ENCODE data around the gene OGFR. TPM values are rescaled to one million over a fixed set of nuclear protein-coding genes. Genes with fewer than 3 reads are reported as not detected.

Gene OGFR
- polyA plus RNA-seq, 3 donors = 47.8 to 114 (median 79.3) TPM

- Mint-ChIP-seq H3K27ac (no peak overlapping the region), H3K36me3 (peaks cover 54 to 64% of the 10 kb centered on the region in 2 donors), H3K9me3 (peaks cover 0 to 5% (median 0%) of the 10 kb centered on the region in 7 donors), H3K4me3 (no peak overlapping the region), H3K4me1 (peaks cover 3% of the 10 kb centered on the region), H3K27me3 (ENCODE audit: low read depth in 3 of 3) (peaks cover 0 to 3% (median 0%) of the 10 kb centered on the region in 3 donors)
- Histone ChIP-seq H3K79me2 (ENCODE audit: insufficient read depth, low read length) (no peaks in the 10 kb centered on the region), H3K9me3 (replicated peaks in 1 of 2; ENCODE audit: control insufficient read depth in 1 of 2, insufficient read depth in 1 of 2, low read length in 2 of 2) (no peaks in the 10 kb centered on the region), H3K4me2 (replicated peaks; ENCODE audit: extremely low read depth, low read length, poor library complexity, severe bottlenecking) (no peak overlapping the region), H4K20me1 (ENCODE audit: insufficient read depth, low read length) (no peaks in the 10 kb centered on the region), H3K4me3 (replicated peaks in 1 of 3; ENCODE audit: low read depth in 2 of 3, low read length in 3 of 3) (no peak overlapping the region), H3K27me3 (ENCODE audit: control insufficient read depth in 2 of 2, insufficient read depth in 2 of 2, low read length in 2 of 2) (no peaks in the 10 kb centered on the region), H3K4me1 (ENCODE audit: control insufficient read depth in 1 of 2, insufficient read depth in 2 of 2, low read length in 2 of 2) (no peaks in the 10 kb centered on the region), H3K27ac (ENCODE audit: low read depth in 1 of 2, low read length in 2 of 2) (no peak overlapping the region), H3K9ac (ENCODE audit: insufficient read depth, low read length, poor library complexity, severe bottlenecking) (no peak overlapping the region), H3K36me3 (replicated peaks in 1 of 2; ENCODE audit: control insufficient read depth in 1 of 2, insufficient read depth in 2 of 2, low read length in 2 of 2) (peaks cover 29 to 52% of the 10 kb centered on the region in 2 donors), H2AFZ (ENCODE audit: insufficient read depth, low read depth, low read length, poor library complexity, severe bottlenecking) (no peak overlapping the region)
- intact Hi-C loops (cut with micrococcal nuclease) = no loop called here
- no peak for DNase-seq
- TF ChIP-seq, protein P1, sequence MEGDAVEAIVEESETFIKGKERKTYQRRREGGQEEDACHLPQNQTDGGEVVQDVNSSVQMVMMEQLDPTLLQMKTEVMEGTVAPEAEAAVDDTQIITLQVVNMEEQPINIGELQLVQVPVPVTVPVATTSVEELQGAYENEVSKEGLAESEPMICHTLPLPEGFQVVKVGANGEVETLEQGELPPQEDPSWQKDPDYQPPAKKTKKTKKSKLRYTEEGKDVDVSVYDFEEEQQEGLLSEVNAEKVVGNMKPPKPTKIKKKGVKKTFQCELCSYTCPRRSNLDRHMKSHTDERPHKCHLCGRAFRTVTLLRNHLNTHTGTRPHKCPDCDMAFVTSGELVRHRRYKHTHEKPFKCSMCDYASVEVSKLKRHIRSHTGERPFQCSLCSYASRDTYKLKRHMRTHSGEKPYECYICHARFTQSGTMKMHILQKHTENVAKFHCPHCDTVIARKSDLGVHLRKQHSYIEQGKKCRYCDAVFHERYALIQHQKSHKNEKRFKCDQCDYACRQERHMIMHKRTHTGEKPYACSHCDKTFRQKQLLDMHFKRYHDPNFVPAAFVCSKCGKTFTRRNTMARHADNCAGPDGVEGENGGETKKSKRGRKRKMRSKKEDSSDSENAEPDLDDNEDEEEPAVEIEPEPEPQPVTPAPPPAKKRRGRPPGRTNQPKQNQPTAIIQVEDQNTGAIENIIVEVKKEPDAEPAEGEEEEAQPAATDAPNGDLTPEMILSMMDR (IDR thresholded peaks at IDR 0.05) = no peak
These were observed 44.8 kb downstream of the OGFR start for GRCh38 chr20:62849431-62849830.

DNA sequence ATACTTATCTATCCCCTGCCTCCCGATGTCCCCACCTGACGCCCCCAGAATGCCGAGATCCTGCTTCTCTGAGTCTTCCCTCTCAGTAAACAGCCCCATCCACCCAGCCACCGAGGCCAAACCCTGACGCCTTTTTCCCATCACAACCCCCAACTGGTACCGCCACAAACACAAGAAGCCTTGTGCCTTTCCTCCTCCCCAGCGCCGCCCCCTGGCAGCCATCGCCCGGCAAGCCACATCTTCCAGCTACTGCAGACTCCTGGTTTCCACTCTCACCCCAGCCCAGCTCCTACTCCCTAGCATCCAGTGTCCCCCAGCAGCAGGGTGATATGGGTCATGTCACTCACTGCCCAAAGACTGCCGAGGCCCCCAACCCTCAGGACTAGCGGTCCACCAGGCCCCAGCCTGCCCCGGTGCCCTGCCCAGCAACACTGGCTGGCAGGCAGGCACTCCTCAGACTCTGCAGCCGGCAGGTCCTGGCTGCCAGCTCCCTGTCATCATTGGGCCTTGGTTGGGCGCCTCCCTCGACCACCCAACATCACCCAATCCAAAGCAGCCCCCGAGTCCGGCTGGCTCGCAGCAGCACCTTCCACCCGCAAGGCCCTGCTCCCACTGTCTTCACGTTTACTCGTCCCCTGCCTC is 45.8 kb downstream of the OGFR start:
- no peaks in the 10 kb centered on the region for H3K27me3 ChIP-seq (ENCODE audit: control insufficient read depth in 2 of 2, insufficient read depth in 2 of 2, low read length in 2 of 2)
- H4K20me1 ChIP-seq (ENCODE audit: insufficient read depth, low read length) = no peaks in the 10 kb centered on the region
- no peak overlapping the region for H3K9ac ChIP-seq (ENCODE audit: insufficient read depth, low read length, poor library complexity, severe bottlenecking)
- 98% methylated on average over 22 of the region's 22 CpGs for WGBS (ENCODE audit: insufficient coverage)
- Mint-ChIP-seq H3K4me1 (peaks cover 3% of the 10 kb centered on the region), H3K4me3 (peak overlapping the region in 1 of 2 donors; percentile 14), H3K27me3 (ENCODE audit: low read depth in 3 of 3) (peaks cover 0 to 2% (median 0%) of the 10 kb centered on the region in 3 donors), H3K27ac (no peak overlapping the region), H3K9me3 (no peaks in the 10 kb centered on the region), H3K36me3 (peaks cover 57 to 67% of the 10 kb centered on the region in 2 donors)
- TF ChIP-seq, protein P1 (IDR thresholded peaks at IDR 0.05) = no peak
- no peak overlapping the region for H2AFZ ChIP-seq (ENCODE audit: insufficient read depth, low read depth, low read length, poor library complexity, severe bottlenecking)
- no peaks in the 10 kb centered on the region for H3K79me2 ChIP-seq (ENCODE audit: insufficient read depth, low read length)
- DNase-seq = no peak
- no peaks in the 10 kb centered on the region for H3K4me1 ChIP-seq (ENCODE audit: control insufficient read depth in 1 of 2, insufficient read depth in 2 of 2, low read length in 2 of 2)
- H3K36me3 ChIP-seq (replicated peaks in 1 of 2; ENCODE audit: control insufficient read depth in 1 of 2, insufficient read depth in 2 of 2, low read length in 2 of 2) = peaks cover 30 to 60% of the 10 kb centered on the region in 2 donors
- intact Hi-C loops (cut with micrococcal nuclease) = loop anchor here in 1 of 2 donors (10.0 kb wide), 1 partner anchor 546 kb away; the partner anchor contains the start of gene ADRM1
- H3K4me3 ChIP-seq (replicated peaks in 1 of 3; ENCODE audit: low read depth in 2 of 3, low read length in 3 of 3) = no peak overlapping the region
- no peak overlapping the region for H3K27ac ChIP-seq (ENCODE audit: low read depth in 1 of 2, low read length in 2 of 2)
- H3K9me3 ChIP-seq (replicated peaks in 1 of 2; ENCODE audit: control insufficient read depth in 1 of 2, insufficient read depth in 1 of 2, low read length in 2 of 2) = no peaks in the 10 kb centered on the region
- no peak overlapping the region for H3K4me2 ChIP-seq (replicated peaks; ENCODE audit: extremely low read depth, low read length, poor library complexity, severe bottlenecking)
